Hindlimb muscle (tissue), 1 donor: ENCODE measurements around the gene RAB11FIP5. TPM values are rescaled to one million over a fixed set of nuclear protein-coding genes. Genes with fewer than 3 reads are reported as not detected.
A peak's percentile ranks its signal among the peaks of the same experiment; 100 is the strongest.

Experiments
- DNase-seq: peaks from one replicate; pipeline ENCODE4 v3.0.0-alpha.2; 2013
- polyA plus RNA-seq: library from polyadenylated mRNA; unstranded; fragments of 120-200 nt; gene quantifications from one replicate; pipeline ENCODE4 v1.2.1, GENCODE V29; 2013; ENCODE audit not compliant: insufficient read length

The RAB11FIP5 gene
- polyA plus RNA-seq, 1 donor: 18.8 TPM

GRCh38 chr2:73087311-73087710 is 25.4 kb downstream of the RAB11FIP5 start:
- no peak for DNase-seq

DNA sequence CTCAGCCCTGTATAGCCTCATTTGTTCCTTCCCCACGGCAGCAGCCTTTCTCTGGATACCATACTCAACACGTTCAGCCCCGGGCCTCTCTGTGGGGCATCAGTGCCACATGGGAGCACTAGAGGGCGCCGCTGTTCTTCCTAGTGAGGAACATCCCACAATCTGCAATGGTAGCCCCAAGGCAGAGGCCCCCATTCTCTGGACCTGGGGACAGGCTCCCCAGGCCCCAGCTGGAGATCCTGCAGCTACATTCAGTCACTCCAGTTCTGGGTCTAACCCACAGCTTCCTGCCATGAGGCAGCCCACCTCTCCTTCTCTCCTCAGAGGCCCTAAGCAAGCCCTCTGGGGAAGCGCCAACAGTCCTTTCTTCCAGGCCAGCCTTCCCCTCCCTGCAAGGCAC is 27.1 kb downstream of the RAB11FIP5 start:
- peak; percentile 67 for DNase-seq

DNA sequence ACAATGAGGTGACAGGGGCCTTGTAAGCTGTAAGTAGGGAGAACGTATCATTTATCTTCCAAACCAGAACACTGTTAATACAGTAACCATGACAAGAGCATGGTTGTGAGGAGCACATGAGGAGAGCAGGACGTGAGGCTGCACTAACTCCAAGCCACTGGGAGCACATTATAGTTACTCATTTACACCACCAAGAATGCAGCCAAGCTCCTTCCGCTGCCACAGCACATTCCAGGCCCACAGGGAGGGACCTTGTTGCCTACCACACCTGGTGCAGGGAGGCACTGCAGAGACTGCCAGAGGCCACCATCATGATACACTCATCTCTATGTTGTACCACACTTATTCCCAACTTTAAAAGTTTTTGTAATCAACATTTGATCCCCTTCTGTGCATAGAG is 27.8 kb downstream of the RAB11FIP5 start:
- no peak for DNase-seq

- no peak for DNase-seq
These were observed 28.6 kb downstream of the RAB11FIP5 start for GRCh38 chr2:73083886-73084800.

DNA sequence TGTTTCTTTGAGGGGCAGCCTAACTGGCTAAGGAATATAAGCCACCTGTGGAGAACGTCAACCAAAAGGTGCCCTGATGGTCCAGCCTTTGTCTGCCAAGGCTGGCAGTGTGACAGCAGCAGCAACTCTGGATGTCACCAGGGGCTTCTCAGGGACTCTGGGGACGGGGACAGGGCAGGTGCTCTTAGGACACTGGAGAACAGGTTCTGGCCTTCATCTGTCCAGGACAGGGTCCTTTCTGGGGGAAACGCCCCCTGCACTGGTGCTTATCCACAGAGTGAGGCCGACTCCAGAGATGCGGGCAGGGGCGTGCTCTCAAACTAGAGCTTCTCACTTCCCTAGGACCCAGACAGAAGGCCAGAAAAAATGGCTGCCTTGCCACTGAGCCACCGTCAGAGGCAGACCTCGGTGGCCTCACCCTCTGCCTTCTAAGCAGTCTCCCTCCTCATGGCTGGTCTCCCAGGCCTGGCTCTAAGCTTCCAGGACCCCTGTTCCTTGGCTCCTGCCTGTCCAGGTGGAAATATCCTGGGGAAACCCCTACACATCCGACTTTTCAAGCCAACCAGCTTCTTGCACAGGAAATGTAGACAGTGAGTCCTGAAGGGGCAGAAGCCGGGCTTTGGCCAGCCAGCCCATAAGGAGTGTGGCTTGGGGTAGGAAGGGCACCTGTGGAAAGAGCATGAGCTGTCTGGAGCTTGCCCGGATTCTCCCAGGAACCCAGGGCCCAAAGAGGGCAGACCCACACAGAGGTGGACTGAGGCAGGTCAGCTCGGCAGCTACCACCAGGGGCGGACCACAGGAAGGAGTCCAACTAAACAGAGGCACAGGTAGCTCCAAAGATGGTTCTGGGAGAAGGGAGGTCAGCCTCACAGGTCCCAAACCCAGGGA is 30.0 kb downstream of the RAB11FIP5 start:
- no peak for DNase-seq

GRCh38 chr2:73081181-73081671 is 31.5 kb downstream of the RAB11FIP5 start:
- DNase-seq: no peak

DNA sequence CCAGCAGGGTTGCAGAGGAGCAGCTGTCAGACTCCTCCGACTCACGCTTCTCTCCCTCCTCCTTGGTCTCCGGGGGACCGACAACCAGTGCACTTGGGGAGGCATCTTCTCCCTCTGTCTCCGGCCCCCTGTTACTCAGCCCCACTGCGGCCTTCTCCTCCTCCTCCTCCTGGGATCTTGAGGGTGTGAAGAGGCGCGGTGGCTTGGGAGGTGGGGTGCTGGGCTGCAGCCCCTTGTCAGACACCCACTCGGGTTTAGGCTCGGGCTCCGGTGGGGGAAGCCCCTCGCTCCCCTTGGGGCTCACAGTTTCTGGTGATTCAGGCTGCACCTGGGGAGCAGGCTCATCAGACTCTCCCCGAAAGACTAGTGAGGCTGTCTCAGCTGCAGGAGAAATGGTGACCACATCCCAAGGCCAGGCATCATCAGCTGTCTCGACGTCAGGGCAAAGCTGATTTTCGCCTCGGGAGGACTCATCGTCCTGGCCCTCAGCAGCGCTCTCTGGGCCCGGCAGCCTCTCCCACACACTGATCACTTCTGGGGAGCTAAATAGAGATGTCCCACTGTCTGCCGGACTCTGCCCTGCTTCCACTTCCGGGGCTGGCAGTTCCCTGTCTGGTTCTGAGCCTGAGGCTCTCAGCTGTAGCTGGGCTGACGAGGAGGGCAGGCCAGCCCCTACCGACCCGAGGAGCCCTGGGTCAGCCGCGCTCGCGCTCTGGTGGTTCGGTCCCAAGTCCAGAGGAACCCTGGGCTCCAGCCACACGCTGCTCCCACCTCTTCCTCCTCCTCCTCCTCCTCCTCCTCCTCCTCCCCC is 32.2 kb downstream of the RAB11FIP5 start:
- no peak for DNase-seq

DNA sequence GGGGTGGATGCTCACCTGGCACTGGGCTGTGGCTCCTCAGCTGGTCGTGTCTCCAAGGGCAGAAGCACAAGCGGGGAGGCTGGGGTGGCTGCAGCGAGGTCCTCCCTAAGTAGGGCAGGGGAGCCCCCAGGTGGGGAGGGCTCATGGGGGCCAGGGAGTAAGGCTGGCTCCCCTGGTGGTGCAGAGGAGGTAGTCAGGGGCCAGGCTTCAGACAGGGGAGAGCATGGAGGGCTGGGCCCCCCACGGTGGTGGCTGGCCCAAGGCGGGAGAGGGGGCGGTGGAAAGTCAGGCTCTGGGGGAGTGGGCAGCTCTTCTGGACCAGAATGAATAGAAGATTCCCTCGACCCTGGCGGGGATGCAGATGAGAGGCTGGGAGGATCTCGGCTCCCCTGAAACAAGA is 33.1 kb downstream of the RAB11FIP5 start:
- no peak for DNase-seq

DNA sequence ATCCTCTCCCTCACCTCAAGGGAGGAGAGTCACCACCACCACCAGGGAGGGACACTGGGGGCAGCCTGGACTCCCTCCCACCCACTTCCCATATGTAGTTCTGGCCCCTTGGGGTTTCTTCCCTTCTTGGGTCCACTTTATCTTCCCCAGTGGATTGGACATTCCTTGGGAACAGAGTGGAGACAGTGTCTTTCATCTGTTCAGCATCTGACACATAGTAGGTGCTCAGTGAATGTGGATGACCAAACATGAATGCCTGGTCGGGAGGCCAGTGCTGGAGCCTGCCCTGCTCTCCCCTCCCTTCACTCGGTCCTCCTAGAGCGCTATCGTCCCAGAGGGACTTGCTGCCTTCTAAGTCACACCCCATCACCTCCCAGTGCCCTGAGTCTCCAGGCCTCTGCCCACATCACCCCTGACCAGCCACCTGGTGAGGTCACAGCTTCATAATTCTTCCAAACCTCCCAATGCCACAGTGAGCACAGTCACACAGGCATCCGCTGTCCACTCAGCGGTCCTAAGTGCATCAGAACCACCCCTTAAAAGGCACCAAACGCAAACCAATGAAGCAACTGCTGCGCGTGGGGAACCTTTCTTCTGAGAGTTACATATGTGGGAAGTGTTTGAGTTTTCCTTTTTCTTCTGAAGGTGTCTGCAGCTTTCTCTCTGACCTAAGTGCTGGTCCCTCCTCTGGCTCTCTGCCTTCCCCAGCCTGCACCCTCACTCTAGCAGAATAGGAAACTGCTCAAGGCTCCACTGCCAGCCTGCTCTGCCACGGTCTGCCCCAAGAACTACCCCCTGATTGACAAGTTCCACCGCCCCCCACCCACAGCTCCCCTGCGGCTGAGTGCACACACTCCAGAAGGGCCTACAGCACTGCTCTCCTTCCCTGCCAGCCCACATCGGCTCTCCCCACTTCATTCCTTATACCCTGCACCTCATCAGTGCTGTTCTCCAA is 34.0 kb downstream of the RAB11FIP5 start:
- no peak for DNase-seq

GRCh38 chr2:73077424-73077795 is 35.3 kb downstream of the RAB11FIP5 start:
- DNase-seq: no peak

GRCh38 chr2:73076701-73077423 is 35.9 kb downstream of the RAB11FIP5 start:
- DNase-seq: no peak

DNA sequence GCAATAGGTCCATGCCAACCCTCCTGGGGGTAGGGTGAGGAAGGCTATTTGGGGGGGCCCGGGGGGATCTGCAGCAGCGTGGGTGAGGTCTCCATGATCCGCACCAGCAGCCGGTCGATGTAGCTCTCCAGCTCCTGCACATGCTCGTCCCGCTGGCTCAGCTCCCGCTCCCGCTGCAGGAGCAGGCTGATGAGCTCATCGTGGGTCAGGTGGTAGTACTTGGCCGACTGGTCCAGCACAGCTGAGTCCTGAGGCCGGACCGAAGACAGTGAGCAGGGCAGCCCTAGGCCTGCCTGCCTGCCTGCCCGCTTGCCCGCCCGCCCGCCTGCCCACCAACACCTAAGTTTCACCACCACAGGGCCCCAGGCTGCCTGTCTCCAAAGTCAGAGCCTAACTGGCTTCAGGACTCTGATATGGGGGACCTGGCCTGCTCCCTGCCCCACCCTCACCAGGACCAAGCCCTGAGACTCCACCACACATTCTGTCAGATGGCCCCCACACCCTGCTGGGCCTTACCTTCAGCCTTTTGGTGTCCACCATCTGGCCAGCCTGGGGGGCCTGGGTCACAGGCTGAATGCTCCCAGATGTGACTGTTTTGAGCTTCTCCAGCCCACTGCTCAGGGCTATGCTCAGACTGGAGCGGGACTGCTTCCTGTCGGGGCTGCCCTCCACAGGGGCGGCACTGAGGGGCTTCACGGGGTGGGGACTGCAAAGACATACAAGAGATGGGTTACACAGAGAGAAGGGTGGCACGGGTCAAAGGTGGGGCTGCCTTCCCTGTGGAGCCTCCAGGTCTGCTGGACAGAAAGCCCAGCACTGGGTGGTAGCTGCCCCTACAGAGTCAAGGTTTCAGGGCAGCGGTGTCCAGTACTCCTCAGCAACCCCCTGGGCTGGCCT is 37.0 kb downstream of the RAB11FIP5 start:
- peak; percentile 64 for DNase-seq

GRCh38 chr2:73074110-73075069 is 38.4 kb downstream of the RAB11FIP5 start:
- no peak for DNase-seq

- no peak for DNase-seq
These were observed 40.3 kb downstream of the RAB11FIP5 start for GRCh38 chr2:73072416-73072815.

- DNase-seq: peak; percentile 29
These were observed 40.7 kb downstream of the RAB11FIP5 start for GRCh38 chr2:73072129-73072395.

- peak; percentile 98 for DNase-seq
These were observed 41.2 kb downstream of the RAB11FIP5 start, which contains the start of gene SFXN5 for GRCh38 chr2:73071360-73072128. SFXN5 (minus strand) TSS chr2:73071712; CDS start chr2:73071705, 7 bp downstream.

GRCh38 chr2:73070643-73071359 is 41.9 kb downstream of the RAB11FIP5 start:
- no peak for DNase-seq
